HG03575 (cell line): Measurements from ENCODE around the gene DOCK4.

Source experiments
- ATAC-seq: cut with Tn5 transposase; IDR thresholded peaks from one replicate; pipeline ENCODE4 v1.9.1; 2021; ENCODE audit not compliant: unreplicated experiment, insufficient number of reproducible peaks, low FRiP score; ENCODE audit errors: extremely low read depth

Gene DOCK4

GRCh38 chr7:111903797-111904196 lies 302.4 kb downstream of the DOCK4 start:
- ATAC-seq: no peak

GRCh38 chr7:111903016-111903415 lies 303.2 kb downstream of the DOCK4 start:
- no peak for ATAC-seq

GRCh38 chr7:111900283-111900682 lies 305.9 kb downstream of the DOCK4 start:
- ATAC-seq: no peak

- no peak for ATAC-seq
Observed at GRCh38 chr7:111895049-111895448, 311.1 kb downstream of the DOCK4 start.

GRCh38 chr7:111894518-111894917 lies 311.7 kb downstream of the DOCK4 start:
- no peak for ATAC-seq

GRCh38 chr7:111893190-111893589 lies 313.0 kb downstream of the DOCK4 start:
- ATAC-seq: no peak

GRCh38 chr7:111892588-111892987 lies 313.6 kb downstream of the DOCK4 start:
- no peak for ATAC-seq

GRCh38 chr7:111887734-111888133 lies 318.5 kb downstream of the DOCK4 start:
- ATAC-seq: no peak

- no peak for ATAC-seq
Observed at GRCh38 chr7:111886233-111886632, 320.0 kb downstream of the DOCK4 start.

GRCh38 chr7:111883241-111883640 lies 323.0 kb downstream of the DOCK4 start:
- ATAC-seq: no peak

- no peak for ATAC-seq
Observed at GRCh38 chr7:111878785-111879184, 327.4 kb downstream of the DOCK4 start.

- no peak for ATAC-seq
Observed at GRCh38 chr7:111877931-111878330, 328.3 kb downstream of the DOCK4 start.

- ATAC-seq: no peak
Observed at GRCh38 chr7:111873963-111874690, 332.1 kb downstream of the DOCK4 start.

GRCh38 chr7:111873326-111873646 lies 332.9 kb downstream of the DOCK4 start:
- ATAC-seq: no peak

- no peak for ATAC-seq
Observed at GRCh38 chr7:111872450-111873325, 333.5 kb downstream of the DOCK4 start.

- ATAC-seq: no peak
Observed at GRCh38 chr7:111871283-111871682, 334.9 kb downstream of the DOCK4 start.

- ATAC-seq: no peak
Observed at GRCh38 chr7:111869280-111869679, 336.9 kb downstream of the DOCK4 start.

GRCh38 chr7:111867348-111867931 lies 338.8 kb downstream of the DOCK4 start:
- no peak for ATAC-seq

GRCh38 chr7:111866787-111867186 lies 339.4 kb downstream of the DOCK4 start:
- ATAC-seq: no peak

GRCh38 chr7:111865430-111865829 lies 340.8 kb downstream of the DOCK4 start:
- ATAC-seq: no peak
